Heart right ventricle (tissue), 16 donors: ENCODE results near the gene TTLL4. TPM values are rescaled to one million over a fixed set of nuclear protein-coding genes. Genes with fewer than 3 reads are reported as not detected.
A peak's percentile ranks its signal among the peaks of the same experiment; 100 is the strongest.

ENCODE experiments used
- ATAC-seq, 8 donors: fragments of 200-7000 bp; cut with Tn5 transposase; one replicate each; pipeline ENCODE4 v1.9.1; 2020; ENCODE audit warnings: mild to moderate bottlenecking in 8 of 8, moderate library complexity in 8 of 8, moderate number of reproducible peaks in 1 of 8
- DNase-seq, 2 donors: peaks; one replicate each; pipeline ENCODE4 v3.0.0-alpha.2; 2020
- H3K27ac ChIP-seq, 10 donors: fragments of 200-600 bp; sonication (generic) in 2 of 10; one replicate each; pipeline versions ENCODE4 v1.5.0 to v1.8.0; 2020 to 2022; ENCODE audit warnings: mild to moderate bottlenecking in 3 of 10
- H3K27me3 ChIP-seq, 7 donors: fragments of 200-600 bp; one replicate each; pipeline ENCODE4 v1.8.0; 2021 to 2022; ENCODE audit warnings: mild to moderate bottlenecking in 2 of 7
- H3K36me3 ChIP-seq, 9 donors: fragments of 200-600 bp; sonication (generic) in 1 of 9; one replicate each; pipeline versions ENCODE4 v1.5.0 to v1.8.0; 2020 to 2022; ENCODE audit warnings: mild to moderate bottlenecking in 2 of 9
- H3K4me1 ChIP-seq, 9 donors: fragments of 200-600 bp; sonication (generic) in 1 of 9; one replicate each; pipeline versions ENCODE4 v1.5.0 to v1.8.0; 2020 to 2022; ENCODE audit warnings: mild to moderate bottlenecking in 4 of 9
- H3K4me3 ChIP-seq, 10 donors: fragments of 200-600 bp; sonication (generic) in 2 of 10; one replicate each; pipeline versions ENCODE4 v1.5.0 to v1.8.0; 2020 to 2022; ENCODE audit warnings: mild to moderate bottlenecking in 7 of 10, moderate library complexity in 2 of 10
- H3K9me3 ChIP-seq, 11 donors: fragments of 200-600 bp in 10 of 11; sonication (generic) in 2 of 11; one replicate each; pipeline versions ENCODE4 v1.5.0 to v1.8.0; 2013 to 2022; ENCODE audit warnings: mild to moderate bottlenecking in 2 of 11, control low read depth in 1 of 11, moderate library complexity in 1 of 11
- WGBS, 2 donors: extraction: QIAGEN DNeasy Blood & Tissue Kit; methylation state at CpG; one replicate each; pipeline ENCODE4 v1.1.7; 2013; ENCODE audit warnings: inconsistent platforms in 1 of 2; 5-methylcytosine and 5-hydroxymethylcytosine counted together
- intact Hi-C, 10 donors: fragments of 100-400 bp; cut with DNase I; formaldehyde crosslinking; loops; one replicate each; pipeline versions ENCODE4 v1.11.1 to v1.14.2; 2022
- polyA plus RNA-seq, 2 donors: library from polyadenylated mRNA; stranded (reverse); fragments of 200-250 nt; gene quantifications; one replicate each; pipeline ENCODE4 v1.2.3, GENCODE V29; 2013
- total RNA-seq, 10 donors: library from RNA; stranded (reverse); fragmentation: NEBNext Ultra II Directional in 3 of 10; extraction: Animal tissue kit (Norgen Biotek cat#: 25700) in 3 of 10; gene quantifications; one replicate each; pipeline versions ENCODE4 v1.2.1 to v1.2.4, GENCODE V29; 2021 to 2023
- TF ChIP-seq, protein P1 (sequence below), 9 donors: fragments of 200-600 bp; sonication (generic) in 2 of 9; IDR thresholded peaks; one replicate each; pipeline versions ENCODE4 v1.5.0 to v1.8.0; 2021 to 2022; ENCODE audit warnings: antibody characterized with exemption in 9 of 9, mild to moderate bottlenecking in 5 of 9, moderate library complexity in 1 of 9
- donor health status: Arrhythmogenic right ventricular cardiomyopathy.
- donor health status: ischemic (EF 13 %, LVEDD 7.1; RV severe dilation, severe dysfunction).
- donor health status: healthy with polysubstance abuse.
- donor health status: DM: no; HTN: yes; CAD: no.
- donor health status: DM: no; HTN: no; CAD: no.
- donor health status: ischemic (EF 25% LVEDD 6.9; RV normal size, moderate dysfunction).
- donor health status: ischemic (EF 25% LVEDD 5.7; RV mildly dilated, moderate dysfunction).
- donor health status: healthy.
- donor health status: DM: yes; HTN: yes; CAD: no.
- donor health status: Ischemic cardiomyopathy.
- donor health status: ischemic (EF 35%, LVEDD 5.7; RV mildly dilated, moderate dysfunction).
- donor health status: nonischemic (EF 11% LVEDD 7.7; RV severe dilation, severe dysfunction).
- donor health status: DM: yes; HTN: yes; CAD: no.
- donor health status: PGD.
- donor health status: ischemic (EF 29% LVEDD 5.4; RV normal size, mild dysfunction).
- donor health status: nonischemic (EF 23%, LVEDD 6.1; RV moderate dilation, normal function).

TTLL4 gene
- total and polyA plus RNA-seq, 12 donors, result 4.3 to 10.3 (median 6.6) TPM

- Histone ChIP-seq H3K27me3 (no peaks in the 10 kb centered on the region), H3K4me3 (no peak overlapping the region), H3K4me1 (peaks cover 0 to 55% (median 12%) of the 10 kb centered on the region in 9 donors), H3K27ac (peak overlapping the region in 1 of 10 donors; percentile 15), H3K36me3 (peaks cover 0 to 22% (median 0%) of the 10 kb centered on the region in 9 donors), H3K9me3 (no peaks in the 10 kb centered on the region)
- ATAC-seq (no peak), DNase-seq (no peak)
- intact Hi-C loops, result loop anchor here in 6 of 10 donors (5.0 to 10.0 kb wide), 3 partner anchors 71 to 133 kb away; partner anchors contain the start of genes CYP27A1 (in 1 of the 6) and PRKAG3 (in 1 of the 6)
- TF ChIP-seq, protein P1, sequence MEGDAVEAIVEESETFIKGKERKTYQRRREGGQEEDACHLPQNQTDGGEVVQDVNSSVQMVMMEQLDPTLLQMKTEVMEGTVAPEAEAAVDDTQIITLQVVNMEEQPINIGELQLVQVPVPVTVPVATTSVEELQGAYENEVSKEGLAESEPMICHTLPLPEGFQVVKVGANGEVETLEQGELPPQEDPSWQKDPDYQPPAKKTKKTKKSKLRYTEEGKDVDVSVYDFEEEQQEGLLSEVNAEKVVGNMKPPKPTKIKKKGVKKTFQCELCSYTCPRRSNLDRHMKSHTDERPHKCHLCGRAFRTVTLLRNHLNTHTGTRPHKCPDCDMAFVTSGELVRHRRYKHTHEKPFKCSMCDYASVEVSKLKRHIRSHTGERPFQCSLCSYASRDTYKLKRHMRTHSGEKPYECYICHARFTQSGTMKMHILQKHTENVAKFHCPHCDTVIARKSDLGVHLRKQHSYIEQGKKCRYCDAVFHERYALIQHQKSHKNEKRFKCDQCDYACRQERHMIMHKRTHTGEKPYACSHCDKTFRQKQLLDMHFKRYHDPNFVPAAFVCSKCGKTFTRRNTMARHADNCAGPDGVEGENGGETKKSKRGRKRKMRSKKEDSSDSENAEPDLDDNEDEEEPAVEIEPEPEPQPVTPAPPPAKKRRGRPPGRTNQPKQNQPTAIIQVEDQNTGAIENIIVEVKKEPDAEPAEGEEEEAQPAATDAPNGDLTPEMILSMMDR (IDR thresholded peaks at IDR 0.05), result no peak
- 95 to 96% methylated on average over 2 of the region's 2 CpGs for WGBS, 2 donors
These were observed 3.3 kb downstream of the TTLL4 start for GRCh38 chr2:218713922-218714321.

- Histone ChIP-seq H3K27ac (peak overlapping the region in 2 of 10 donors; percentile 35 to 41), H3K4me3 (no peak overlapping the region), H3K27me3 (no peaks in the 10 kb centered on the region), H3K36me3 (peaks cover 0 to 22% (median 0%) of the 10 kb centered on the region in 9 donors), H3K4me1 (peaks cover 0 to 49% (median 11%) of the 10 kb centered on the region in 9 donors), H3K9me3 (no peaks in the 10 kb centered on the region)
- ATAC-seq (peak in 1 of 8 donors; percentile 35), DNase-seq (no peak)
- 70 to 76% methylated on average over 4 of the region's 4 CpGs for WGBS, 2 donors
- TF ChIP-seq, protein P1 (IDR thresholded peaks at IDR 0.05), result no peak
- intact Hi-C loops, result loop anchor here in 2 of 10 donors (10.0 kb wide), 2 partner anchors 69 to 119 kb away; partner anchors contain the start of genes CYP27A1 (in 1 of the 2) and PRKAG3 (in 1 of the 2)
These were observed 5.4 kb downstream of the TTLL4 start for GRCh38 chr2:218716070-218716469.

- H3K9me3 ChIP-seq, result no peaks in the 10 kb centered on the region
- intact Hi-C loops, result loop anchor here in 2 of 10 donors (10.0 kb wide), 2 partner anchors 68 to 118 kb away; partner anchors contain the start of genes CYP27A1 (in 1 of the 2) and PRKAG3 (in 1 of the 2)
- H3K36me3 ChIP-seq, result peaks cover 0 to 22% (median 0%) of the 10 kb centered on the region in 9 donors
- no peak overlapping the region for H3K27ac ChIP-seq
- TF ChIP-seq, protein P1 (IDR thresholded peaks at IDR 0.05), result no peak
- WGBS, 2 donors, result 84 to 89% methylated on average over 3 of the region's 3 CpGs
- H3K27me3 ChIP-seq, result no peaks in the 10 kb centered on the region
- no peak for DNase-seq
- peaks cover 0 to 38% (median under 1%) of the 10 kb centered on the region in 9 donors for H3K4me1 ChIP-seq
- no peak overlapping the region for H3K4me3 ChIP-seq
- no peak for ATAC-seq
These were observed 6.6 kb downstream of the TTLL4 start for GRCh38 chr2:218717262-218717661.

DNA sequence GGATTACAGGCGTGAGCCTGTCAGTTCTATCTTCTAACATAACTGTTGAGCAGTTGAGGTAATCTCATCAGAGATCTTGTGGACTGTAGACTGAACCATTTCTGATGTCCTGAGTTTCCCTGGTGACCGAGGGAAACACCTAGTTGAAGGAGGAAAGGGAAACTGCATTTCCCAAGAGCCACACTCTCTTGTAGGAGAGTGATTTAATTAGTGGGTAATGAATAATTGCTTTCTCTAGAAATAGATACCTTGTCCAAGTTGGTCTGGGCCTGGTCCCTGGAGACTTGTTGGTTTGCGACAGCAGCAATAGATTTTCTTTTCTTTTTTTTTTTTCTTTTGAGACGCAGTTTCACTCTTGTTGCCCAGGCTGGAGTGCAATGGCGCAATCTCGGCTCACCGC, 7.4 kb downstream of the TTLL4 start:
- WGBS, 2 donors, result 86 to 89% methylated on average over 7 of the region's 7 CpGs
- H3K9me3 ChIP-seq, result no peaks in the 10 kb centered on the region
- H3K36me3 ChIP-seq, result peaks cover 0 to 22% (median 0%) of the 10 kb centered on the region in 9 donors
- ATAC-seq (no peak), DNase-seq (no peak)
- TF ChIP-seq, protein P1 (IDR thresholded peaks at IDR 0.05), result no peak
- peaks cover 0 to 35% (median 0%) of the 10 kb centered on the region in 9 donors for H3K4me1 ChIP-seq
- no peak overlapping the region for H3K4me3 ChIP-seq
- H3K27ac ChIP-seq, result no peak overlapping the region
- H3K27me3 ChIP-seq, result no peaks in the 10 kb centered on the region
- intact Hi-C loops, result loop anchor here in 2 of 10 donors (10.0 kb wide), 2 partner anchors 67 to 117 kb away; partner anchors contain the start of genes CYP27A1 (in 1 of the 2) and PRKAG3 (in 1 of the 2)
